GM23338 (cell line): ENCODE measurements around the gene C3orf70. TPM values are rescaled to one million over a fixed set of nuclear protein-coding genes. Genes with fewer than 3 reads are reported as not detected.

Experiments
- ATAC-seq: fragments of 200-7000 bp; cut with Tn5 transposase; 3 replicates; pipeline ENCODE4 v1.9.1; 2020
- DNase-seq: peaks from one replicate; pipeline ENCODE4 v3.0.0-alpha.2; 2015; ENCODE audit warnings: low spot score
- H2AFZ ChIP-seq: fragments of 200-600 bp; sonication (generic); 2 replicates; pipeline ENCODE4 v1.8.0; 2016; ENCODE audit warnings: antibody characterized with exemption, mild to moderate bottlenecking, moderate library complexity
- H3F3A ChIP-seq: fragments of 200-600 bp; sonication (generic); replicated peaks from 2 replicates; pipeline ENCODE4 v1.8.0; 2017; ENCODE audit warnings: antibody characterized with exemption, mixed run types, low read depth
- H3K27ac ChIP-seq: fragments of 200-600 bp; sonication (generic); 2 replicates; pipeline ENCODE4 v1.6.1; 2016; ENCODE audit warnings: low read depth
- H3K27me3 ChIP-seq: fragments of 200-600 bp; sonication (generic); 2 replicates; pipeline ENCODE4 v1.8.0; 2016; ENCODE audit warnings: mild to moderate bottlenecking, mixed run types, moderate library complexity; ENCODE audit not compliant: insufficient read depth
- H3K36me3 ChIP-seq: fragments of 200-600 bp; sonication (generic); 2 replicates; pipeline ENCODE4 v1.8.0; 2016; ENCODE audit warnings: mild to moderate bottlenecking; ENCODE audit not compliant: insufficient read depth
- H3K4me1 ChIP-seq: fragments of 200-600 bp; sonication (generic); 2 replicates; pipeline ENCODE4 v1.8.0; 2016; ENCODE audit warnings: mild to moderate bottlenecking, moderate library complexity; ENCODE audit not compliant: insufficient read depth
- H3K4me2 ChIP-seq: fragments of 200-600 bp; sonication (generic); 2 replicates; pipeline ENCODE4 v1.7.1; 2017; ENCODE audit warnings: mixed run types
- H3K4me3 ChIP-seq: fragments of 200-600 bp; sonication (generic); 2 replicates; pipeline ENCODE4 v1.6.1; 2016; ENCODE audit warnings: mixed run types
- H3K79me2 ChIP-seq: fragments of 200-600 bp; sonication (generic); replicated peaks from 2 replicates; pipeline ENCODE4 v1.8.0; 2017; ENCODE audit warnings: mild to moderate bottlenecking; ENCODE audit not compliant: insufficient read depth
- H3K9me2 ChIP-seq: fragments of 200-600 bp; sonication (generic); 2 replicates; pipeline ENCODE4 v1.8.0; 2017; ENCODE audit not compliant: insufficient read depth
- H4K20me1 ChIP-seq: fragments of 200-600 bp; sonication (generic); replicated peaks from 2 replicates; pipeline ENCODE4 v1.8.0; 2017; ENCODE audit warnings: mild to moderate bottlenecking; ENCODE audit not compliant: insufficient read depth
- H3K27ac Mint-ChIP-seq: 2 replicates; pipeline ENCODE4 v1.8.0; 2020; ENCODE audit warnings: inconsistent platforms, mild to moderate bottlenecking, moderate library complexity, mixed read lengths
- H3K27me3 Mint-ChIP-seq: 3 replicates; pipeline ENCODE4 v1.8.0; 2022; ENCODE audit warnings: low read depth, mild to moderate bottlenecking, moderate library complexity, mixed read lengths, inconsistent platforms; ENCODE audit not compliant: insufficient read depth, poor library complexity
- H3K36me3 Mint-ChIP-seq: 3 replicates; pipeline ENCODE4 v1.8.0; 2021; ENCODE audit warnings: low read depth, mild to moderate bottlenecking, inconsistent platforms, moderate library complexity, mixed read lengths
- H3K4me1 Mint-ChIP-seq: 3 replicates; pipeline ENCODE4 v1.8.0; 2020; ENCODE audit warnings: mild to moderate bottlenecking, inconsistent platforms, mixed read lengths
- H3K4me3 Mint-ChIP-seq: 3 replicates; pipeline ENCODE4 v1.8.0; 2021; ENCODE audit warnings: moderate library complexity, mild to moderate bottlenecking, inconsistent platforms, mixed read lengths
- H3K9me3 Mint-ChIP-seq: 3 replicates; pipeline ENCODE4 v1.8.0; 2020; ENCODE audit warnings: moderate library complexity, mild to moderate bottlenecking, inconsistent platforms, mixed read lengths
- CREB1 ChIP-seq: fragments of 250-450 bp; sonication (Bioruptor Pico); IDR thresholded peaks from 2 replicates; pipeline ENCODE4 v1.5.0; 2020; ENCODE audit warnings: low read depth, mild to moderate bottlenecking, moderate library complexity
- CTCF ChIP-seq, 2 experiments: fragments of 200-600 bp in 1 of 2; sonication (generic) in 1 of 2; conservative IDR thresholded peaks; 2 replicates each; pipeline versions ENCODE4 v1.5.1 to v1.6.1; 2016 to 2017; ENCODE audit warnings: antibody characterized with exemption in 2 of 2, low read depth in 2 of 2, mild to moderate bottlenecking in 2 of 2, moderate library complexity in 1 of 2
- ETS1 ChIP-seq: IDR thresholded peaks from 2 replicates; pipeline ENCODE4 v1.6.1; 2016; ENCODE audit warnings: antibody characterized with exemption
- EZH2 ChIP-seq: fragments of 200-600 bp; sonication (generic); IDR thresholded peaks from one replicate; pipeline ENCODE4 v1.8.0; 2017; ENCODE audit warnings: antibody characterized with exemption, mild to moderate bottlenecking, low read depth; ENCODE audit not compliant: unreplicated experiment
- EZH2phosphoT487 ChIP-seq: fragments of 200-600 bp; sonication (generic); IDR thresholded peaks from one replicate; pipeline ENCODE4 v1.8.1; 2018; ENCODE audit warnings: antibody characterized with exemption; ENCODE audit not compliant: unreplicated experiment
- JUNB ChIP-seq: IDR thresholded peaks from one replicate; pipeline ENCODE4 v1.6.1; 2016; ENCODE audit warnings: antibody characterized with exemption; ENCODE audit not compliant: unreplicated experiment
- NANOG ChIP-seq: IDR thresholded peaks from 2 replicates; pipeline ENCODE4 v1.6.1; 2016; ENCODE audit warnings: antibody characterized with exemption, borderline replicate concordance
- POLR2AphosphoS5 ChIP-seq: IDR thresholded peaks from 2 replicates; pipeline ENCODE4 v1.6.1; 2016; ENCODE audit warnings: antibody characterized with exemption, low read depth
- REST ChIP-seq: IDR thresholded peaks from one replicate; pipeline ENCODE4 v1.6.1; 2018; ENCODE audit warnings: antibody characterized with exemption; ENCODE audit not compliant: unreplicated experiment
- STAT1 ChIP-seq: IDR thresholded peaks from one replicate; pipeline ENCODE4 v1.6.1; 2016; ENCODE audit warnings: antibody characterized with exemption; ENCODE audit not compliant: unreplicated experiment
- ZNF114 ChIP-seq: fragments of 250-450 bp; sonication (Bioruptor Pico); IDR thresholded peaks from 2 replicates; pipeline ENCODE4 v1.5.0; 2020; ENCODE audit warnings: mild to moderate bottlenecking, moderate library complexity
- ZNF331 ChIP-seq: fragments of 250-450 bp; sonication (Bioruptor Pico); IDR thresholded peaks from 2 replicates; pipeline ENCODE4 v1.5.0; 2020; ENCODE audit warnings: low read depth, mild to moderate bottlenecking, moderate library complexity
- ZNF462 ChIP-seq: fragments of 250-450 bp; sonication (Bioruptor Pico); IDR thresholded peaks from 2 replicates; pipeline ENCODE4 v1.5.0; 2020; ENCODE audit warnings: mild to moderate bottlenecking, moderate library complexity
- polyA plus RNA-seq: library from polyadenylated mRNA; unstranded; fragments of >200 nt; fragmentation: Nextera tagmentation; extraction: Ambion mirVana; gene quantifications from 2 replicates; pipeline ENCODE4 v1.2.1, GENCODE V29; 2016
- total RNA-seq: library from RNA; depleted of rRNA; stranded (reverse); fragments of >200 nt; shearing (Covaris generic); gene quantifications from 2 replicates; pipeline ENCODE4 v1.2.3, GENCODE V29; 2014

The C3orf70 gene
- total and polyA plus RNA-seq, 2 experiments from 2014 or later = 0.45 to 1.5 TPM

- H3K36me3 Mint-ChIP-seq = peaks cover 28% of the 10 kb centered on the region
- Histone ChIP-seq H3F3A (no peaks in the 10 kb centered on the region), H3K27ac (no peak overlapping the region), H3K4me3 (no peak overlapping the region), H3K9me2 (no peaks in the 10 kb centered on the region), H3K27me3 (no peaks in the 10 kb centered on the region), H2AFZ (no peak overlapping the region), H4K20me1 (no peaks in the 10 kb centered on the region), H3K36me3 (peaks cover 6% of the 10 kb centered on the region; the same call in 1 of the 2 replicates), H3K4me2 (no peak overlapping the region), H3K79me2 (no peaks in the 10 kb centered on the region), H3K4me1 (no peaks in the 10 kb centered on the region)
- H3K9me3 Mint-ChIP-seq = peaks cover 37% of the 10 kb centered on the region
- no peak overlapping the region for H3K27ac Mint-ChIP-seq
- TF ChIP-seq NANOG (no peak), ZNF462 (CRISPR knock-in tag) (no peak), ZNF331 (no peak), EZH2 (no peak), STAT1 (no peak), CTCF (conservative IDR thresholded peaks at IDR 0.05; ENCODE audit: low read depth in 2 of 2) (no peak), JUNB (no peak), ZNF114 (CRISPR knock-in tag) (no peak), ETS1 (no peak), CREB1 (CRISPR knock-in tag) (no peak), REST (no peak), EZH2phosphoT487 (no peak), POLR2AphosphoS5 (no peak)
- H3K4me3 Mint-ChIP-seq = no peak overlapping the region
- H3K27me3 Mint-ChIP-seq = no peaks in the 10 kb centered on the region
- ATAC-seq (no peak), DNase-seq (no peak)
- no peaks in the 10 kb centered on the region for H3K4me1 Mint-ChIP-seq
Observed at GRCh38 chr3:185062191-185062590, 90.7 kb downstream of the C3orf70 start.
